Measurements from ENCODE around the gene MPDZ.

- TF ChIP-seq, protein P1, sequence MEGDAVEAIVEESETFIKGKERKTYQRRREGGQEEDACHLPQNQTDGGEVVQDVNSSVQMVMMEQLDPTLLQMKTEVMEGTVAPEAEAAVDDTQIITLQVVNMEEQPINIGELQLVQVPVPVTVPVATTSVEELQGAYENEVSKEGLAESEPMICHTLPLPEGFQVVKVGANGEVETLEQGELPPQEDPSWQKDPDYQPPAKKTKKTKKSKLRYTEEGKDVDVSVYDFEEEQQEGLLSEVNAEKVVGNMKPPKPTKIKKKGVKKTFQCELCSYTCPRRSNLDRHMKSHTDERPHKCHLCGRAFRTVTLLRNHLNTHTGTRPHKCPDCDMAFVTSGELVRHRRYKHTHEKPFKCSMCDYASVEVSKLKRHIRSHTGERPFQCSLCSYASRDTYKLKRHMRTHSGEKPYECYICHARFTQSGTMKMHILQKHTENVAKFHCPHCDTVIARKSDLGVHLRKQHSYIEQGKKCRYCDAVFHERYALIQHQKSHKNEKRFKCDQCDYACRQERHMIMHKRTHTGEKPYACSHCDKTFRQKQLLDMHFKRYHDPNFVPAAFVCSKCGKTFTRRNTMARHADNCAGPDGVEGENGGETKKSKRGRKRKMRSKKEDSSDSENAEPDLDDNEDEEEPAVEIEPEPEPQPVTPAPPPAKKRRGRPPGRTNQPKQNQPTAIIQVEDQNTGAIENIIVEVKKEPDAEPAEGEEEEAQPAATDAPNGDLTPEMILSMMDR (conservative IDR thresholded peaks at IDR 0.05), result no peak
- no peak for TF ChIP-seq EZH2 (IDR thresholded peaks at IDR 0.05; ENCODE audit: low read depth)
These were observed 167.7 kb downstream of the MPDZ start for GRCh38 chr9:13111778-13112177.
